ENCODE results near the gene RPAP3.
"Not testable (repeated sequence)": the region's sequence is repeated elsewhere in the genome, so short reads cannot be mapped to it uniquely, and the experiment has no call there.

Gene RPAP3

GRCh38 chr12:47687636-47688035 lies 18.2 kb downstream of the RPAP3 start:
- FAIRE-seq (no peak), DNase-seq (ENCODE audit: low spot score) (no peak)

GRCh38 chr12:47686645-47687240 lies 19.1 kb downstream of the RPAP3 start:
- DNase-seq (ENCODE audit: low spot score), result peak; percentile 30
- FAIRE-seq, result peak; percentile 71

DNA sequence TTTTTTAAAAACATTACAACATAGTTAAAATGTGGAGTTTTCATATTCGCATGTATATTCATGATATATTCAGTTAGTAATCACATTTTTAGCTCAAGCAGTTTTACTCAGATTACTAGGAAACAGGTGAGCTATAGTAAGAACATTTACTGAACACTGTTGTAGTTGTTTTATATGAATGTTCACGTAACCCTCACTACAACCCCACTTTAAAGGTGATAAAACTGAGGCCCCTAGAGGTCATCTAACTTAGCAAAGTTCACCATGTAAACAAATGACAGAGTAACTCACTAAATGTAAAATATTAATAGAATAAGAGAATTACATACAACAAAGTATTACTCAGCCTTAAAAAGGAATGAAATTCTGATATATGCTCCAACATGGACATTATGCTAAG lies 26.0 kb downstream of the RPAP3 start:
- DNase-seq (ENCODE audit: low spot score) (no peak), FAIRE-seq (no peak)

DNA sequence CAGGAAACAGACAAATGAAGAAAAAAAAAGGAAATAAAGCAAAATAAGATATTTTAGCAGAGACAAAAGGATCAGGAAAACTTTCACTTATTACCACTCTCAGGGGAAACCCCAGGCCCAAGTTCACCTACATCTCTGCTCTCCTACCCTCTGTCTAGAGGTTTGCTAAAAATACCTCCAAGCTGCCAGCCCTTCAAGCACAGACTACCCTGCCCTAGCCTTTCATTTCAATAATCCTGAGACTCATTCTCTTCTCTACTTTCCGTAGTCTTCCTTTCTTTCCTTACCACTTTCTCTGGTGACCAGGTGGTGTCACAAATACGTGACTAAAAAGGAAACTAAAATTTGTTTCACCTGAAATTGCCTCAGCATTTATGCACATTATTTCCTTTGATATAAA lies 33.8 kb downstream of the RPAP3 start:
- DNase-seq (ENCODE audit: low spot score) (no peak), FAIRE-seq (no peak)

- DNase-seq (ENCODE audit: low spot score); FAIRE-seq: not testable (repeated sequence)
Observed at GRCh38 chr12:47667935-47668334, 37.9 kb downstream of the RPAP3 start.

- no peak for FAIRE-seq
Observed at GRCh38 chr12:47652521-47653234, 53.2 kb downstream of the RPAP3 start.

DNA sequence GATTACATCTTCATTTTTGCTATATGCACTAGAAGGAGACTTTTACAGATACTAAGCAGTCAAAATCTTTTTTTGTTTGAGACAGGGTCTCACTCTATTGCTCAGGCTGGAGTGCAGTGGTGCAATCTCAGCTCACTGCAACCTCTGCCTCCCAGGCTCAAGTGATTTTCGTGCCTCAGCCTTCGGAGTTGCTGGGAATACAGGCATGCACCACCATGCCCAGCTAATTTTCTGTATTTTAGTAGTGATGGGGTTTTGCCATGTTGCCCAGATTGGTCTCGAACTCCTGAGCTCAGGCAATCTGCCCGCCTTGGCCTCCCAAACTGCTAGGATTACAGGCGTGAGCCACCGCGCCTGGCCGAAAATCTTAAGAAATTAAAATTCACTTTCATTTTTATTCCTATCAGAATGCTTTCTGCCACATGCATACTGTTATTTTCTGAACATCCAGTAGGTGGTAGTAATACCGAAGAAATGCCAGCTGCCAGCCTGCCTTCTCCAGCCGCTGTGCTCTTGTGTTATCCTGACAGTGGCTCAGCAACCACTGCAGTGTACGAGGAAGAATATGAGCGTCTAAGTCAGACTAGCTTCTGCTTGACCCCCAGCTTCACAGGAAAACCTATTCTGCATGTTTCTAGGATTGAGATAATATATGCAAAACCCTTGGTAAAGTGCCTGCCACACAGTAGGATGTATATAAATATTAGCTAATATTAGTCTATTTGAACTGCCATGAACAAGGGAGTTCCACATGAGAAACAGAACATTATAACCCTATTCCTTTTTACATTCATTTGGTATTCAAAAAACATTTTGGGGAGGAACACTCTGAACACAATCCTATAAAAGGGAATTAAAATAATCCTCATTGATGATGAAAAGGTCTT lies 54.2 kb downstream of the RPAP3 start:
- FAIRE-seq (peak; percentile 25), DNase-seq (ENCODE audit: low spot score) (peak; percentile 56)

More at GRCh38 chr12:47652521-47653234, 53.2 kb downstream of the RPAP3 start:
- no peak for DNase-seq (ENCODE audit: low spot score)

- DNase-seq (ENCODE audit: low spot score) (no peak), FAIRE-seq (no peak)
Observed at GRCh38 chr12:47650469-47650868, 55.4 kb downstream of the RPAP3 start.

- DNase-seq (ENCODE audit: low spot score), result no peak
- FAIRE-seq, result no peak
Observed at GRCh38 chr12:47649381-47649780, 56.4 kb downstream of the RPAP3 start.

- FAIRE-seq (no peak), DNase-seq (ENCODE audit: low spot score) (no peak)
Observed at GRCh38 chr12:47648056-47648579, 57.7 kb downstream of the RPAP3 start.

DNA sequence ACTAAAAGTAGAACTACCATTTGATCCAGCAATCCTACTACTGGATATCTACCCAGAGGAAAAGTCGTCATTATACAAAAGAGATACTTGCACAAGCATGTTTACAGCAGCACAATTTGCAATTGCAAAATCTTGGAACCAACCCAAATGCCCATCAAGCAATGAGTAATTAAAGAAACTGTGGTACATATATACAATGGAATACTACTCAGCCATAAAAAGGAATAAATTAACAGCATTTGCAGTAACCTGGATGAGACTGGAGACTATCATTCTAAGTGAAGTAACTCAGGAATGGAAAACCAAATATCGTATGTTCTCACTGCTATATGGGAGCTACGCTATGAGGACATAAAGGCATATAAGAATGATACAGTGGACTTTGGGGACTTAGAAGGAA lies 63.5 kb downstream of the RPAP3 start:
- not testable (repeated sequence) for DNase-seq (ENCODE audit: low spot score); FAIRE-seq

DNA sequence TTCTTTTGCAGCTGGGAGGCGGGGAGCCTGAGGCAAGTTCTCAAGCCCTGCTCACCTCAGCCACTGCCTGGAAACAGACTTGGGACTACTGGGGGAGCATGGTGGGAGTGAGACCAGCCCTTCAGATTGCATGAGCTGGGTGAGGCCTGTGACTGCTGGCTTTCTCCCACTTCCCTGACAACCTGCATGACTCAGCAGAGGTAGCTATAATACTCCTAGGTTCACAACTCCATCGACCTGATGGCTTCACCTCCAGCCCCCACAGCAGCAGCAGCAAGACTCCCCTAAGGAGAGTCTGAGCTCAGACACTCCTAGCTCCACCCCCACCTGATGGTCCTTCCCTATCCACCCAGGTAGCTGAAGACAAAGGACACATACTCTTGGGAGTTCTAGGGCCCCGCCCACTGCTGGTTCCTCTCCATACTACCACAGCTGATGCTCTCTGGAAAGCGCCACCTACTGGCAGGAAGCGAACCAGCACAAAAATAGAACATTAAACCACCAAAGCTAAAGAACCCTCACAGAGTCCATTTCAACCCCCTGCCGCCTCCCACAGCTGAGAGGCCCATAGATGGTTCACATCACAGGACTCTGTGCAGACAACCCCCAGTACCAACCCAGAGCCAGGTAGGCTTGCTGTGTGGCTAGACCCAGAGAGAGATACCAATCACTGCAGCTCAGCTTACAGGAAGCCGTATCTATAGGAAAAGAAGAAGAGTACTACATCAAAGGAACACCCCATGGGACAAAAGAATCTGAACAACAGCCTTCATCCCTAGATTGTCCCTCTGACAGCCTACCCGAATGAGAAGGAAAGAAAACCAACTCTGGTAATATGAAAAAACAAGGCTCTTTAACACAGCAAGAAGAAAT lies 68.7 kb downstream of the RPAP3 start:
- FAIRE-seq (no peak), DNase-seq (ENCODE audit: low spot score) (peak; percentile 17)

DNA sequence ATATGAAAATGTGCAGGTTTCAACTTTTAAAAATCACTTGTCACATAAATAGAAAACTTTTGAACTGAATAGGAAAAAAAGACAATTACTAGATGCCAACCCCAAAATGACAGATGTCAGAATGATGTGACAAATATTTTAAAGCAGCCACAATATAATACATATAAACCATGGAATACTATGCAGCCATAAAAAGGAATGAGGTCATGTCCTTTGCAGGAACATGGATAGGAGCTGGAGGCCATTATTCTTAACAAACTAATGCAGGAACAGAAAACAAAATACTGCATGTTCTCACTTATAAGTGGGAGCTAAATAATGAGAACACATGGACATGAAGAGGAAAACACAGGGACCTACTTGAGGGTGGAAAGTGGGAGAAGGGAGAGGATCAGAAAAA lies 70.1 kb downstream of the RPAP3 start:
- FAIRE-seq; DNase-seq (ENCODE audit: low spot score): not testable (repeated sequence)

DNA sequence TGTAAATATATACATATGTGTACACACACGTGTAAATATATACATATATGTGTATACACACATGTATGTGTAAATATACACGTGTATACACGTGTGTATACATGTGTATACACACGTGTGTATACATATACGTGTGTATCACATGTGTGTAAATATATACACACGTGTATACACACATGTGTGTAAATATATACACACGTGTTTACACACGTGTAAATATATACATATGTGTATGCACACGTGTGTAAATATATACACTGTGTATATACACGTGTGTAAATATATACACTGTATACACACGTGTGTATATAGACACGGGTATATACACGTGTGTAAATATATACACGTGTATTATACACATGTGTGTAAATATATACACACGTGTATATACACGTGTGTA lies 71.7 kb downstream of the RPAP3 start:
- no peak for DNase-seq (ENCODE audit: low spot score)
- FAIRE-seq, result no peak

DNA sequence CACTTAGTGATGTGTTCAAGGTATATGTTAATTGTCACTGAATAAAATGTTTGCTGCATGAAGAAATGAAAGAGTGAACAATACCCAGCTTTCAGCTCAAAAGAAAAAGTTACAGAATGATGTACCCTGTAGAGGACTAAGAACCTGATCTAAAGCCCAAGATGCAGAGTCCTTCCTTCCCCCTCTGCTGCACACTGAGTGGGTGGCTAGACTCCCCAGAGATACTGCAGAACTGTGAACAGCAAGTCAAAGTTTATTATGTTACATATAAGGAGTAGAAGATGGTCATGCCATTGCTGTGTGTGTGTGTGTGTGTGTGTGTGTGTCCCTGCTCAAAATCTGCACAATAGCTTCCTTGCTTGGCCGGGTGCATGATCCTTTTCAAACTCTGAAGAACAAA lies 83.9 kb downstream of the RPAP3 start:
- DNase-seq (ENCODE audit: low spot score), result no peak
- FAIRE-seq, result no peak

DNA sequence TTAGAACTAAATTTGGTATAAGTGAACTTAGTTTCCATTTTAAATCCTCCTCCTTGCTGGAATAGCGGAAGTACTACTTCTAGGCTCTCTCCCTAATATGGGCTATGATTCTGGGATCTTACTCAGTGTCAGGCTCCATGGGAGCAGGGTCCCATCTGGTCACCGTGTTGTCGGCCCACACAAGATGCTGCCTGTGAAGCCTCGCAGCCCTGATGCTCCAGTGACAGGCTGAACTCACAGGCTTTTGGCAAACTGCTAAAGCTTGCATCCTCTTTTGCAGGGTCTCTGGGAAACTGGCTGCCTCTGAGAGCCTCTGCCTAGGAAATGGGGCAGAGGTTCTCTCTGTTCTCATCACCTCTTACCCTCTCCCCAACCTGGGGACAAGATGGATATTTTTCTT lies 88.4 kb downstream of the RPAP3 start:
- no peak for DNase-seq (ENCODE audit: low spot score)
- no peak for FAIRE-seq

GRCh38 chr12:47616440-47616839 lies 89.4 kb downstream of the RPAP3 start:
- no peak for FAIRE-seq
- no peak for DNase-seq (ENCODE audit: low spot score)

DNA sequence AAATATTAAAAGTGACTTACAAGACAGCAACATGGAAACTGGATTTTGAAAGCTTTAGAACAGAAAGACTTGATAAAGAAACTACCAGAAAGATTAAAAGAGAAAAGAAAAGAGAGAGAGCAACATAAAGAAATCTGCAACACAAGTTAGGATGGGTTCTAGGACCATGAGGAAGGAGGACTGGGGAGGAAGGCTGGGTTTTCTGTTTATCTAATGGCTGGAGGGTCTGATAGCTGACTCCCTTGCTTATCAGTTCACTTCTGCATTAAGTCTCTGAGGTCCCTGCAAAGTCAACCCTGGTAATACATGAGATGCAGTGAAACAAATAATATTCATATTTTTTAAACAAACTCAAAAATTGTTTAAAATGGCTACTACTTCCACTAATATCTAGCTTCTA lies 90.1 kb downstream of the RPAP3 start:
- DNase-seq (ENCODE audit: low spot score), result no peak
- no peak for FAIRE-seq

DNA sequence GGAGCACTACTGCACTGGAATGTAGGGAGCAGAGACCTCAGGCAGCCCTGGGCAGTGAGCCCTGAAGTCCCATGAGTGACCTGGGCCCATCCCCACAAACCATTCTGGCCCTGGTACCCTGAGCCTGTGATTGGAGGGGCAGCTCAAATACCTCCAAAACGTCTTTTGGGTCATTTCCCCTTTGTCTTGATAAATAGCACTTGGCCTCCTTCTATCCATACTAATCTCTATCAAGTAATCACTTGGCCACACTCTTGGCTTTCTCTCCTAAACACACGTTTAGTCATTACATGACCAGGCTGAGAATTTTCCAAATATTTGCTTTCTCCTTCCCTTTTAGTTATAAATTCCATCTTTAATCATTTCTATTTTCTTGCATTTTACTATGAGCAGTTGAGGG lies 91.3 kb downstream of the RPAP3 start:
- no peak for FAIRE-seq

GRCh38 chr12:47612953-47613352 lies 92.9 kb downstream of the RPAP3 start:
- DNase-seq (ENCODE audit: low spot score), result no peak
- FAIRE-seq, result no peak

More for the DNA sequence above, 91.3 kb downstream of the RPAP3 start:
- no peak for DNase-seq (ENCODE audit: low spot score)

GRCh38 chr12:47611906-47612305 lies 93.9 kb downstream of the RPAP3 start:
- DNase-seq (ENCODE audit: low spot score), result no peak
- no peak for FAIRE-seq

Data from RCC 7860 (cell line).